ENCODE measurements around the gene TSSK3.

The TSSK3 gene

DNA sequence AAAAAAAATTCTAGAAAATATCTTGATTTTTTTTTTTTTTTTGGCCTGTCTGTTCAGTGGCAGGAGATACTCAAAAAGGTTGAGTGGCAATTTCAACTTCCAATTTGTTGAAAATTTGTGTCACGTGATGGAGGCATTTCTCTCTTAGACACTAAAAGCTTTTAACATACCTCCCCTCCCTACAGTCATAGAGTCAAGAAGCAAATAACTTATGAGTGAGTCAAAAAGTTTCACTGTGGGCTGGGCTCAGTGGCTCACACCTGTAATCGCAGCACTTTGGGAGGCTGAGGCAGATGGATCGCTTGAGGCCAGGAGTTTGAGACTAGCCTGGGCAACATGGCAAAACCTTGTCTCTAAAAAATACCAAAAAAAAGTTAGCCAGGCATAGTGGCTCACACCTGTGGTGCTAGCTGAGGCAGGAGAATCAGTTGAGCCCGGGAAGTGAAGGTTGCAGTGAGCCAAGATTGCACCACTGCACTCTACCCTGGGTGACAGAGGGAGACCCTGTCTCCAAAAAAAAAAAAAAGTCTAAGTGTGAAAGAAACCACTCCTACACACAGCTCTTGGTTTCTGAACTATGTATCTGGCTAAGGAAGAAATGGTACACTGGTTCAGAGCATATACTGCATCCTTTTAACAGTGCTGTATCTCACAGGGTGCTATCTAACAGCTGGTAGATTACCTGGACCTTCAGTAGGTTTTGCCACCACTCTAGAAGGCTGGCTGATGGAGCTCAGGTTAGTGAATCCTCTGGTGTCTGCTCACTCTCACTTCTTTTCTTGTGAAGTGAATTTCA lies 43.5 kb downstream of the TSSK3 start:
- no peaks in the 10 kb centered on the region for H3K4me1 Mint-ChIP-seq (ENCODE audit: low read depth in 2 of 2)
- no peak for ATAC-seq (replicated peaks)
- no peak overlapping the region for H3K27ac Mint-ChIP-seq

DNA sequence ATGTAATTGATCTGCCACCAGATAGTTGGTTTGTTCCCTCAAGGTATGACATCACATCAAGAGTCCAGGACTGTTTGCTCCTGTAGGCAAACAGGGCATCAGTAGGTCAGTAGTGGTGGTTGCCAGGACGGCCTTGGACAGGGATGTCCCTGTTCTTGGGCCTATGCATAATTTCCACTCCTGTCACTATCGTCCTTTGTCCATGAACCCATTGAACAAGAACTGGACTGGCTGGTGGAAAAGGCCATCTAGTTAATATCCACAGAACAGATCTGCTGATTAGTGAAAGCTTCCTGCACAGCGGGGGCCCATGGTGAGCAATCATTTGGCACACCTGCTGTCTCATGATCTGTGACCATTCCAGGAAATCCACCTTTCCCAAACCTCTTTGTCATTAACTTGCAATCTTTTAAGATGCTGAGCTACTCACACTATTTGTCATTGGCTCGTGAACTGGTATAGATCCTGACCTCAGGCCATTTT lies 44.3 kb downstream of the TSSK3 start:
- DNase-seq (no peak), ATAC-seq (replicated peaks) (no peak)
- Mint-ChIP-seq H3K4me3 (no peak overlapping the region), H3K4me1 (ENCODE audit: low read depth in 2 of 2) (no peaks in the 10 kb centered on the region), H3K36me3 (ENCODE audit: insufficient read depth) (no peaks in the 10 kb centered on the region), H3K27ac (no peak overlapping the region), H3K9me3 (no peaks in the 10 kb centered on the region), H3K27me3 (peaks cover 0 to 1% of the 10 kb centered on the region in 2 donors)

More for the DNA sequence above, 43.5 kb downstream of the TSSK3 start:
- DNase-seq: no peak
- Mint-ChIP-seq H3K4me3 (no peak overlapping the region), H3K36me3 (ENCODE audit: insufficient read depth) (no peaks in the 10 kb centered on the region), H3K9me3 (no peaks in the 10 kb centered on the region), H3K27me3 (no peaks in the 10 kb centered on the region)

DNA sequence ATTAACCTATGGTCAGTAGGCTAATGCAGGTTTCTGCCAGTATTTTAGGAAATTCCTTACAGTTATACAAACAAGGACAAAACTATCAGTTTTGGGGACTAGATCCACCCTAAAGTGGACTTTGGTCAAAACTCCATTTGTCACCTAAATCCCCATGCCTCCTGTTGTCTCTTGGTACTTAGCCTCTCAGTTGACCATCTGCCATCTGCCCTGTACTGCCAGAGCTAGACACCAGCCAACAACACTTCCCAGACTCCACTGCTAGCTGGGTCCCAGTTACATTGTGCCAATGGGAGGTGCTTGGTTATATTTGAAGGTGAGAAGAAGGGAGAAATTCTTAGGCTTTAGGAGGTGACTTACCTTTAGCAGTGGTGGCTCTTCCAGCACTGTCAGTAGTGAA lies 48.9 kb downstream of the TSSK3 start:
- Mint-ChIP-seq H3K27me3 (peaks cover 10 to 26% of the 10 kb centered on the region in 2 donors), H3K4me1 (ENCODE audit: low read depth in 2 of 2) (peaks cover 3 to 5% of the 10 kb centered on the region in 2 donors), H3K4me3 (no peak overlapping the region), H3K27ac (no peak overlapping the region), H3K36me3 (ENCODE audit: insufficient read depth) (no peaks in the 10 kb centered on the region), H3K9me3 (no peaks in the 10 kb centered on the region)
- no peak for ATAC-seq (replicated peaks)
- DNase-seq: no peak

DNA sequence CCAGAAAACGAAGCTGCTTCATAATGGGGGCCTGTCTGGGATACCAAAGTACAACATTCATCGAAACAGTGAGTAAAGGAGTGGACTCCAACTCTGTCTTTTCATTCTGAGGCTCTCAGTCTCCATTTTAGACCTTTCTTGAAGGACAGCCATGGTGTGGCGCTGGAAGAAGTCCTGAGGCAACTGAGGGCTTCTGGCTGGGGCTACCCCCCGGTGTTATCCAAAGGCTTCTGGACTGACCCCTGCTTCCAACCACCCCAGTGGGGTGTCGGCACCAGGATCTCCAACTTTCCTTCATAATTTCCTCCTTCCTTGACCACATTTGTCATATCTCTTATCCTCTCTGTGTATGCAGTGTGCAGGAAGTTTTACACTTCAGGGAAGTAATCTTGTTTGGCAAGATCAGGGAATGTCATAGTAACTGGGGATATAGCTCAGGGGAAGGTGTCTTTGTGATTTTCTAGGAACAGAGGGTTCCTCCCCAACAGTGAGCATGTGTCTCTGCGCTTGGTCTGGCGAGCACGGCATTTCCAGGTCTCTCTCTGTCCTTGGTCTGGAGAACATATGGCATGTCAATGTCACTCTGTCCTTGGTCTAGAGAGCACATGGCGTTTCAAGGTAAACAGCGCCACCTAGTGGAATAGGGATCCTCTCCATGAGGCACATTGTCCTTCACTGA lies 51.3 kb downstream of the TSSK3 start:
- Mint-ChIP-seq H3K36me3 (ENCODE audit: insufficient read depth) (no peaks in the 10 kb centered on the region), H3K4me1 (ENCODE audit: low read depth in 2 of 2) (peaks cover 3 to 5% of the 10 kb centered on the region in 2 donors), H3K27me3 (peaks cover 18 to 37% of the 10 kb centered on the region in 2 donors), H3K9me3 (no peaks in the 10 kb centered on the region), H3K27ac (no peak overlapping the region), H3K4me3 (no peak overlapping the region)
- DNase-seq (peak; percentile 77 to 80 (median 79)), ATAC-seq (replicated peaks) (peak; percentile 89)

Data from effector memory CD8-positive, alpha-beta T cell (primary cell).